HG02973 (cell line): Measurements from ENCODE around the gene UBA6.
"Not testable (repeated sequence)": the region's sequence is repeated elsewhere in the genome, so short reads cannot be mapped to it uniquely, and the experiment has no call there.

ENCODE experiments used
- ATAC-seq: cut with Tn5 transposase; IDR thresholded peaks from one replicate; pipeline ENCODE4 v1.9.1; 2021; ENCODE audit warnings: moderate library complexity; ENCODE audit not compliant: unreplicated experiment

UBA6 gene

GRCh38 chr4:67700738-67701516 lies at the start of gene UBA6:
UBA6 (minus strand) TSS chr4:67701155; CDS start chr4:67701119, 36 bp downstream.
- peak; percentile 99 for ATAC-seq

- ATAC-seq, result no peak
Measured at GRCh38 chr4:67750691-67751090, 49.7 kb upstream of the UBA6 start.

- no peak for ATAC-seq
Measured at GRCh38 chr4:67749286-67749685, 48.3 kb upstream of the UBA6 start.

- ATAC-seq, result no peak
Measured at GRCh38 chr4:67746797-67747495, 46.0 kb upstream of the UBA6 start.

GRCh38 chr4:67744561-67745283 lies 43.8 kb upstream of the UBA6 start:
- ATAC-seq, result no peak

- no peak for ATAC-seq
Measured at GRCh38 chr4:67743194-67743593, 42.2 kb upstream of the UBA6 start.

GRCh38 chr4:67736262-67736661 lies 35.3 kb upstream of the UBA6 start:
- ATAC-seq, result no peak

GRCh38 chr4:67735325-67735724 lies 34.4 kb upstream of the UBA6 start:
- ATAC-seq, result no peak

GRCh38 chr4:67730511-67730910 lies 29.6 kb upstream of the UBA6 start:
- not testable (repeated sequence) for ATAC-seq

- no peak for ATAC-seq
Measured at GRCh38 chr4:67727124-67727850, 26.3 kb upstream of the UBA6 start.

GRCh38 chr4:67725981-67726380 lies 25.0 kb upstream of the UBA6 start:
- no peak for ATAC-seq

- no peak for ATAC-seq
Measured at GRCh38 chr4:67725132-67725531, 24.2 kb upstream of the UBA6 start.

- no peak for ATAC-seq
Measured at GRCh38 chr4:67723949-67724348, 23.0 kb upstream of the UBA6 start.

GRCh38 chr4:67723341-67723740 lies 22.4 kb upstream of the UBA6 start:
- no peak for ATAC-seq

GRCh38 chr4:67721770-67722597 lies 21.0 kb upstream of the UBA6 start:
- no peak for ATAC-seq

GRCh38 chr4:67721315-67721769 lies 20.4 kb upstream of the UBA6 start:
- no peak for ATAC-seq

- no peak for ATAC-seq
Measured at GRCh38 chr4:67719953-67720617, 19.1 kb upstream of the UBA6 start.

- no peak for ATAC-seq
Measured at GRCh38 chr4:67718848-67719247, 17.9 kb upstream of the UBA6 start.

GRCh38 chr4:67717586-67717985 lies 16.6 kb upstream of the UBA6 start:
- ATAC-seq, result no peak

- ATAC-seq, result no peak
Measured at GRCh38 chr4:67714955-67715354, 14.0 kb upstream of the UBA6 start.
